Esophagus muscularis mucosa (tissue), 3 donors: Measurements from ENCODE around the gene DGKB.

Experiments used
- CTCF ChIP-seq, 3 experiments: fragments of 200-600 bp in 2 of 3; fragments of 450-650 bp in 1 of 3; sonication (generic) in 2 of 3; IDR thresholded peaks; one replicate each; pipeline ENCODE4 v1.5.1; 2017 to 2019; ENCODE audit warnings: antibody characterized with exemption in 3 of 3, mild to moderate bottlenecking in 2 of 3, moderate library complexity in 1 of 3
- POLR2A ChIP-seq: fragments of 450-650 bp; IDR thresholded peaks from one replicate; pipeline ENCODE4 v1.6.1; 2017; ENCODE audit warnings: antibody characterized with exemption, moderate library complexity, mild to moderate bottlenecking, low read depth

- TF ChIP-seq POLR2A (no peak), CTCF (IDR thresholded peaks at IDR 0.05) (no peak)
These were observed 263.2 kb downstream of the DGKB start for GRCh38 chr7:14639329-14639728.
